Heart right ventricle (tissue), 16 donors: ENCODE data around the gene DGLUCY. TPM values are rescaled to one million over a fixed set of nuclear protein-coding genes. Genes with fewer than 3 reads are reported as not detected.
"Not testable (repeated sequence)": the region's sequence is repeated elsewhere in the genome, so short reads cannot be mapped to it uniquely, and the experiment has no call there.

Source experiments
- ATAC-seq, 8 donors: fragments of 200-7000 bp; cut with Tn5 transposase; one replicate each; pipeline ENCODE4 v1.9.1; 2020; ENCODE audit warnings: mild to moderate bottlenecking in 8 of 8, moderate library complexity in 8 of 8, moderate number of reproducible peaks in 1 of 8
- DNase-seq, 2 donors: peaks; one replicate each; pipeline ENCODE4 v3.0.0-alpha.2; 2020
- H3K27ac ChIP-seq, 10 donors: fragments of 200-600 bp; sonication (generic) in 2 of 10; one replicate each; pipeline versions ENCODE4 v1.5.0 to v1.8.0; 2020 to 2022; ENCODE audit warnings: mild to moderate bottlenecking in 3 of 10
- H3K27me3 ChIP-seq, 7 donors: fragments of 200-600 bp; one replicate each; pipeline ENCODE4 v1.8.0; 2021 to 2022; ENCODE audit warnings: mild to moderate bottlenecking in 2 of 7
- H3K36me3 ChIP-seq, 9 donors: fragments of 200-600 bp; sonication (generic) in 1 of 9; one replicate each; pipeline versions ENCODE4 v1.5.0 to v1.8.0; 2020 to 2022; ENCODE audit warnings: mild to moderate bottlenecking in 2 of 9
- H3K4me1 ChIP-seq, 9 donors: fragments of 200-600 bp; sonication (generic) in 1 of 9; one replicate each; pipeline versions ENCODE4 v1.5.0 to v1.8.0; 2020 to 2022; ENCODE audit warnings: mild to moderate bottlenecking in 4 of 9
- H3K4me3 ChIP-seq, 10 donors: fragments of 200-600 bp; sonication (generic) in 2 of 10; one replicate each; pipeline versions ENCODE4 v1.5.0 to v1.8.0; 2020 to 2022; ENCODE audit warnings: mild to moderate bottlenecking in 7 of 10, moderate library complexity in 2 of 10
- H3K9me3 ChIP-seq, 11 donors: fragments of 200-600 bp in 10 of 11; sonication (generic) in 2 of 11; one replicate each; pipeline versions ENCODE4 v1.5.0 to v1.8.0; 2013 to 2022; ENCODE audit warnings: mild to moderate bottlenecking in 2 of 11, control low read depth in 1 of 11, moderate library complexity in 1 of 11
- CTCF ChIP-seq, 9 donors: fragments of 200-600 bp; sonication (generic) in 2 of 9; IDR thresholded peaks; one replicate each; pipeline versions ENCODE4 v1.5.0 to v1.8.0; 2021 to 2022; ENCODE audit warnings: antibody characterized with exemption in 9 of 9, mild to moderate bottlenecking in 5 of 9, moderate library complexity in 1 of 9
- WGBS, 2 donors: extraction: QIAGEN DNeasy Blood & Tissue Kit; methylation state at CpG; one replicate each; pipeline ENCODE4 v1.1.7; 2013; ENCODE audit warnings: inconsistent platforms in 1 of 2; 5-methylcytosine and 5-hydroxymethylcytosine counted together
- intact Hi-C, 10 donors: fragments of 100-400 bp; cut with DNase I; formaldehyde crosslinking; loops; one replicate each; pipeline versions ENCODE4 v1.11.1 to v1.14.2; 2022
- polyA plus RNA-seq, 2 donors: library from polyadenylated mRNA; stranded (reverse); fragments of 200-250 nt; gene quantifications; one replicate each; pipeline ENCODE4 v1.2.3, GENCODE V29; 2013
- total RNA-seq, 10 donors: library from RNA; stranded (reverse); fragmentation: NEBNext Ultra II Directional in 3 of 10; extraction: Animal tissue kit (Norgen Biotek cat#: 25700) in 3 of 10; gene quantifications; one replicate each; pipeline versions ENCODE4 v1.2.1 to v1.2.4, GENCODE V29; 2021 to 2023
- donor health status: Arrhythmogenic right ventricular cardiomyopathy.
- donor health status: ischemic (EF 13 %, LVEDD 7.1; RV severe dilation, severe dysfunction).
- donor health status: healthy with polysubstance abuse.
- donor health status: DM: no; HTN: yes; CAD: no.
- donor health status: DM: no; HTN: no; CAD: no.
- donor health status: ischemic (EF 25% LVEDD 6.9; RV normal size, moderate dysfunction).
- donor health status: ischemic (EF 25% LVEDD 5.7; RV mildly dilated, moderate dysfunction).
- donor health status: healthy.
- donor health status: DM: yes; HTN: yes; CAD: no.
- donor health status: Ischemic cardiomyopathy.
- donor health status: ischemic (EF 35%, LVEDD 5.7; RV mildly dilated, moderate dysfunction).
- donor health status: nonischemic (EF 11% LVEDD 7.7; RV severe dilation, severe dysfunction).
- donor health status: DM: yes; HTN: yes; CAD: no.
- donor health status: PGD.
- donor health status: ischemic (EF 29% LVEDD 5.4; RV normal size, mild dysfunction).
- donor health status: nonischemic (EF 23%, LVEDD 6.1; RV moderate dilation, normal function).

Gene DGLUCY
- total and polyA plus RNA-seq, 12 donors = 43.5 to 270 (median 201) TPM

GRCh38 chr14:91155626-91156089 is 41.8 kb downstream of the DGLUCY start:
- Histone ChIP-seq H3K4me1 (peaks cover 0 to 47% (median 23%) of the 10 kb centered on the region in 9 donors), H3K27me3 (no peaks in the 10 kb centered on the region), H3K4me3 (no peak overlapping the region), H3K27ac (no peak overlapping the region), H3K36me3 (peaks cover 0 to 74% (median 30%) of the 10 kb centered on the region in 9 donors), H3K9me3 (no peaks in the 10 kb centered on the region)
- ATAC-seq (no peak), DNase-seq (no peak)
- WGBS, 2 donors = 98 to 99% methylated on average over 4 of the region's 4 CpGs
- intact Hi-C loops = loop anchor here in 1 of 10 donors (5.0 kb wide), 1 partner anchor 38 kb away; no protein-coding TSS in a partner anchor
- TF ChIP-seq CTCF (IDR thresholded peaks at IDR 0.05) = no peak

GRCh38 chr14:91156142-91156666 is 42.3 kb downstream of the DGLUCY start:
- WGBS, 2 donors = 93 to 98% methylated on average over 5 to 9 of the region's 9 CpGs
- H3K27ac ChIP-seq, DNase-seq, H3K4me3 ChIP-seq, H3K27me3 ChIP-seq, ATAC-seq, H3K9me3 ChIP-seq: not testable (repeated sequence)
- peaks cover 0 to 74% (median 35%) of the 10 kb centered on the region in 9 donors for H3K36me3 ChIP-seq
- intact Hi-C loops = loop anchor here in 1 of 10 donors (5.0 kb wide), 1 partner anchor 39 kb away; no protein-coding TSS in a partner anchor
- peaks cover 0 to 47% (median 23%) of the 10 kb centered on the region in 9 donors for H3K4me1 ChIP-seq

- H3K9me3 ChIP-seq, H3K27ac ChIP-seq, H3K27me3 ChIP-seq, DNase-seq, H3K4me3 ChIP-seq, ATAC-seq: not testable (repeated sequence)
- Histone ChIP-seq H3K4me1 (peaks cover 0 to 47% (median 23%) of the 10 kb centered on the region in 9 donors), H3K36me3 (peaks cover 0 to 76% (median 42%) of the 10 kb centered on the region in 9 donors)
- intact Hi-C loops = loop anchor here in 1 of 10 donors (5.0 kb wide), 1 partner anchor 40 kb away; no protein-coding TSS in a partner anchor
Measured at GRCh38 chr14:91156877-91157276, 43.0 kb downstream of the DGLUCY start.

DNA sequence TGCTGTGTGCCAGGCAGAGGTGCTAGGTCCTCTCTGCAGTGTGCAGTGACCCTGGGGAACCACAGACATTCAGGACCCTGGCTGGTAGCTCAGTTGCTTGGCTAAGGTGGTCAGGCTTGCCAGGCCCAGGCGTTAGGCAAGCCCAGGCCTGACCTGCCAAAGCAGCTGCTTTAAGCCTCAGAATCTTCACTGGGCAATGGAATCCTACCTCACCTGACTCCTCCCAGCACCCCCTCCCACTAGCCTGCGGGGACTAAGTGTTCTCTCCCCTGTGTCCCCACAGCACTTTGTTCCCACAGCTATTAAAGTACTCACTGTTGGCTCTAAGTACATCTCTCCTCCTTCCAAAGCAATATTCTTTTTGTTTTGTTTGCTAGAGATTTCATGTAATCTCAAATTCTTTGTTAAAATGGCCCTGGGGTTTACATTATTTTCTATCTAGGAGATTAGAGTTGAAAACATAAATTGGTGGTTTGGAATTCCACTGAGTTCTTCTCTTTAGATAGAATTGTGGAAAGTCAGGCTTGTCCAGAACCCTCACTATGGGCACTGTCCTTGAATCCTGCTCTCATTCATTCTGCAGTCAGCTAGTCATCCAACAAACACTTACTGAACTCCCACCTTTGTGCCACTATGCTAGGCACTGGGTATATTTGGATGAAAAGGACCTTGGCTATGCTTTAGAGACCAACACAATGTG is 44.4 kb downstream of the DGLUCY start:
- peaks cover 0 to 47% (median 27%) of the 10 kb centered on the region in 9 donors for H3K4me1 ChIP-seq
- intact Hi-C loops = loop anchor here in 1 of 10 donors (5.0 kb wide), 1 partner anchor 41 kb away; no protein-coding TSS in a partner anchor
- peak overlapping the region in 8 of 10 donors; percentile 30 to 81 (median 48) for H3K27ac ChIP-seq
- 52 to 67% methylated on average over 2 of the region's 2 CpGs for WGBS, 2 donors
- ATAC-seq (peak; percentile 27 to 96 (median 72)), DNase-seq (peak in 1 of 2 donors; percentile 42)
- TF ChIP-seq CTCF (IDR thresholded peaks at IDR 0.05) = no peak
- H3K27me3 ChIP-seq = no peaks in the 10 kb centered on the region
- no peaks in the 10 kb centered on the region for H3K9me3 ChIP-seq
- peaks cover 0 to 76% (median 55%) of the 10 kb centered on the region in 9 donors for H3K36me3 ChIP-seq
- no peak overlapping the region for H3K4me3 ChIP-seq

DNA sequence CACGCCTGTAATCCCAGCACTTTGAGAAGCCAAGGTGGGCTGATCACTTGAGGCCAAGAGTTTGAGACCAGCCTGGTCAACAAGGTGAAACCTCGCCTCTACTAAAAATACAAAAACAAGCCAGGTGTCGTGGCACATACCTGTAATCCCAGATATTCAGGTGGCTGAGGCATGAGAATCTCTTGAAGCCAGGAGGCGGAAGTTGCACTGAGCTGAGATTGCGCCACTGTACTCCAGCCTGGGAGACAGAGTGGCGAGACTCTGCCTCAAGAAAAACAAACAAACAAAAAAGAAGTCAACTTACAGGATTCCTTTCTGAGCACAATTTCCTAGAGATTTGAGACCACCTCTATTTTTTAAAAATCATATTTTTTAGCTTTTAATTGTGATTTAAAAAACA is 45.3 kb downstream of the DGLUCY start:
- Histone ChIP-seq H3K4me3 (no peak overlapping the region), H3K36me3 (peaks cover 0 to 76% (median 49%) of the 10 kb centered on the region in 9 donors), H3K27me3 (no peaks in the 10 kb centered on the region), H3K4me1 (peaks cover 0 to 55% (median 28%) of the 10 kb centered on the region in 9 donors), H3K27ac (peak overlapping the region in 4 of 10 donors; percentile 30 to 80 (median 61)), H3K9me3 (no peaks in the 10 kb centered on the region)
- ATAC-seq (no peak), DNase-seq (no peak)
- no peak for TF ChIP-seq CTCF (IDR thresholded peaks at IDR 0.05)
- WGBS, 2 donors = 97% methylated on average over 6 of the region's 6 CpGs
- intact Hi-C loops = loop anchor here in 1 of 10 donors (5.0 kb wide), 1 partner anchor 42 kb away; no protein-coding TSS in a partner anchor
